HCT116 (cell line): ENCODE data around the gene ACOX3. TPM values are rescaled to one million over a fixed set of nuclear protein-coding genes. Genes with fewer than 3 reads are reported as not detected.

Experiments
- ATAC-seq: fragments of 200-7000 bp; cut with Tn5 transposase; 2 replicates; pipeline ENCODE4 v1.9.1; 2020; ENCODE audit warnings: mild to moderate bottlenecking, moderate library complexity
- BruUV-seq: library from RNA; stranded (reverse); fragments of 400-500 nt; replicated peaks from 2 replicates; lab custom pipeline; 2021; lab: Mats Ljungman, UMichigan
- CTCF ChIA-PET: fragments of 300-600 bp; sonication (Branson Sonifier 250); formaldehyde crosslinking; loops from one replicate; lab custom pipeline; 2021; ENCODE audit warnings: antibody characterized with exemption; lab: Charles Lee
- POLR2A ChIA-PET: fragments of 300-600, 350-600 bp; sonication (Branson Sonifier 250); formaldehyde crosslinking; loops from one replicate; lab custom pipeline; 2021; ENCODE audit warnings: antibody characterized with exemption; lab: Charles Lee
- RAD21 ChIA-PET, 2 experiments: fragments of 300-600 bp; sonication (Branson Sonifier 250); formaldehyde crosslinking; loops; one replicate each; lab custom pipeline; 2023; ENCODE audit warnings: low total read pairs in 2 of 2; ENCODE audit not compliant: uncharacterized antibody in 2 of 2, unreplicated experiment in 2 of 2, low non-redundant PET in 1 of 2; lab: Charles Lee
- DNase-seq: peaks from one replicate; pipeline ENCODE4 v3.0.0-alpha.2; 2010; ENCODE audit warnings: low read depth, low spot score
- H2AFZ ChIP-seq: fragments of 200-600 bp; shearing (Covaris generic), sonication (generic); 2 replicates; pipeline ENCODE4 v1.6.1; 2017; ENCODE audit warnings: low read depth, mixed run types, mixed read lengths, antibody characterized with exemption, low read length; ENCODE audit not compliant: poor library complexity, severe bottlenecking
- H3K27ac ChIP-seq: 2 replicates; pipeline ENCODE4 v1.5.1; 2012; ENCODE audit warnings: low read depth, low read length
- H3K27me3 ChIP-seq: fragments of 200-600 bp; sonication (generic); 2 replicates; pipeline ENCODE4 v1.6.1; 2016; ENCODE audit warnings: mixed run types, low read length, mixed read lengths; ENCODE audit not compliant: insufficient read depth
- H3K36me3 ChIP-seq, 2 experiments: fragments of 200-500 bp in 1 of 2; fragments of 200-600 bp in 1 of 2; sonication (Bioruptor generic) in 1 of 2; sonication (generic) in 1 of 2; 2 replicates each; pipeline versions ENCODE4 v1.5.1 to v1.6.1; 2014 to 2016; ENCODE audit warnings: low read length in 2 of 2, inconsistent platforms in 1 of 2, mixed read lengths in 1 of 2, mixed run types in 1 of 2; ENCODE audit not compliant: insufficient read depth in 2 of 2, control insufficient read depth in 1 of 2
- H3K4me1 ChIP-seq, 2 experiments: fragments of 200-600 bp in 1 of 2; sonication (generic) in 1 of 2; 2 replicates each; pipeline versions ENCODE4 v1.5.1 to v1.6.1; 2012 to 2017; ENCODE audit warnings: low read length in 2 of 2, inconsistent platforms in 1 of 2, mild to moderate bottlenecking in 1 of 2, mixed read lengths in 1 of 2, mixed run types in 1 of 2, moderate library complexity in 1 of 2; ENCODE audit not compliant: insufficient read depth in 2 of 2, control insufficient read depth in 1 of 2
- H3K4me2 ChIP-seq: fragments of 200-600 bp; sonication (generic); 2 replicates; pipeline ENCODE4 v1.6.1; 2017; ENCODE audit warnings: mixed run types, low read length, mixed read lengths
- H3K4me3 ChIP-seq, 2 experiments: fragments of 200-600 bp in 1 of 2; sonication (generic) in 1 of 2; replicated peaks in 1 of 2; 2 replicates each; pipeline ENCODE4 v1.5.1; 2011 to 2016; ENCODE audit warnings: low read length in 2 of 2, control low read depth in 1 of 2, low read depth in 1 of 2, mild to moderate bottlenecking in 1 of 2, mixed read lengths in 1 of 2, mixed run types in 1 of 2
- H3K79me2 ChIP-seq: fragments of 200-600 bp; sonication (generic); 2 replicates; pipeline ENCODE4 v1.6.1; 2017; ENCODE audit warnings: mild to moderate bottlenecking, mixed run types, low read length, moderate library complexity, mixed read lengths; ENCODE audit not compliant: insufficient read depth
- H3K9ac ChIP-seq: fragments of 200-600 bp; sonication (generic); 2 replicates; pipeline ENCODE4 v1.6.1; 2016; ENCODE audit warnings: low read length, mixed read lengths
- H3K9me2 ChIP-seq: fragments of 200-600 bp; sonication (generic), shearing (Covaris generic); 2 replicates; pipeline ENCODE4 v1.6.1; 2017; ENCODE audit warnings: mixed run types, mild to moderate bottlenecking, moderate library complexity; ENCODE audit not compliant: insufficient read depth
- H3K9me3 ChIP-seq, 2 experiments: fragments of 200-500 bp in 1 of 2; fragments of 200-600 bp in 1 of 2; sonication (Bioruptor generic) in 1 of 2; sonication (generic) in 1 of 2; 2 replicates each; pipeline ENCODE4 v1.6.1; 2014 to 2017; ENCODE audit warnings: low read length in 2 of 2, mixed read lengths in 2 of 2, inconsistent platforms in 1 of 2, low read depth in 1 of 2, mild to moderate bottlenecking in 1 of 2, mixed run types in 1 of 2, moderate library complexity in 1 of 2; ENCODE audit not compliant: control insufficient read depth in 1 of 2, insufficient read depth in 1 of 2
- H4K20me1 ChIP-seq: fragments of 200-600 bp; sonication (generic), shearing (Covaris generic); 2 replicates; pipeline ENCODE4 v1.6.1; 2017; ENCODE audit warnings: mixed run types, mild to moderate bottlenecking, moderate library complexity; ENCODE audit not compliant: insufficient read depth
- CBX3 ChIP-seq: IDR thresholded peaks from 2 replicates; pipeline ENCODE4 v1.6.1; 2012; ENCODE audit warnings: low read depth
- ELF1 ChIP-seq: IDR thresholded peaks from 2 replicates; pipeline ENCODE4 v1.6.1; 2012; ENCODE audit warnings: low read depth, borderline replicate concordance
- EZH2 ChIP-seq: fragments of 200-600 bp; sonication (generic); IDR thresholded peaks from 2 replicates; pipeline ENCODE4 v1.6.1; 2017; ENCODE audit warnings: antibody characterized with exemption, mixed run types
- EZH2phosphoT487 ChIP-seq: fragments of 200-600 bp; IDR thresholded peaks from 2 replicates; pipeline ENCODE4 v1.6.1; 2018; ENCODE audit warnings: antibody characterized with exemption, borderline replicate concordance
- FOSL1 ChIP-seq: IDR thresholded peaks from 2 replicates; pipeline ENCODE4 v1.6.1; 2012; ENCODE audit warnings: low read depth
- JUND ChIP-seq: IDR thresholded peaks from 2 replicates; pipeline ENCODE4 v1.6.1; 2012
- POLR2AphosphoS5 ChIP-seq: IDR thresholded peaks from 2 replicates; pipeline ENCODE4 v1.6.1; 2011; ENCODE audit warnings: mild to moderate bottlenecking, low read depth, low read length, moderate library complexity
- SP1 ChIP-seq: IDR thresholded peaks from 2 replicates; pipeline ENCODE4 v1.6.1; 2012; ENCODE audit warnings: low read depth
- SRF ChIP-seq: IDR thresholded peaks from 2 replicates; pipeline ENCODE4 v1.6.1; 2012; ENCODE audit warnings: low read depth
- TCF7L2 ChIP-seq: IDR thresholded peaks from 2 replicates; pipeline ENCODE4 v1.7.0; 2011; ENCODE audit warnings: borderline replicate concordance, inconsistent platforms; ENCODE audit not compliant: insufficient read depth, insufficient read length; ENCODE audit errors: extremely low read depth
- YY1 ChIP-seq: IDR thresholded peaks from 2 replicates; pipeline ENCODE4 v1.6.1; 2011; ENCODE audit warnings: low read length, low read depth, moderate library complexity, mild to moderate bottlenecking; ENCODE audit not compliant: insufficient replicate concordance; ENCODE audit errors: extremely low read depth
- ZNF274 ChIP-seq: fragments of 200-500 bp; sonication (Bioruptor generic); IDR thresholded peaks from 2 replicates; pipeline ENCODE4 v1.6.1; 2014; ENCODE audit warnings: mild to moderate bottlenecking, low read depth, low read length, inconsistent platforms
- intact Hi-C: fragments of 100-400 bp; cut with micrococcal nuclease; formaldehyde crosslinking; loops from 2 replicates; pipeline ENCODE4 v1.10.0; 2022
- total RNA-seq: library from RNA; stranded (reverse); gene quantifications from one replicate; pipeline ENCODE4 v1.2.1, GENCODE V29; 2021; ENCODE audit not compliant: unreplicated experiment
- TF ChIP-seq, protein P1 (sequence below): IDR thresholded peaks from 2 replicates; pipeline ENCODE4 v1.6.1; 2012
- TF ChIP-seq, protein P2 (sequence below), 3 experiments: fragments of 200-600 bp in 1 of 3; sonication (generic) in 1 of 3; IDR thresholded peaks in 2 of 3; conservative IDR thresholded peaks in 1 of 3; 2 replicates each; pipeline ENCODE4 v1.5.1; 2012 to 2017; ENCODE audit warnings: low read depth in 2 of 3, low read length in 2 of 3, antibody characterized with exemption in 1 of 3, borderline replicate concordance in 1 of 3, control low read depth in 1 of 3, mild to moderate bottlenecking in 1 of 3, mixed read lengths in 1 of 3, mixed run types in 1 of 3, moderate library complexity in 1 of 3; ENCODE audit not compliant: insufficient read depth in 1 of 3
- TF ChIP-seq, protein P3 (sequence below): IDR thresholded peaks from 2 replicates; pipeline ENCODE4 v1.6.1; 2012
- TF ChIP-seq, protein P4 (sequence below): IDR thresholded peaks from 2 replicates; pipeline ENCODE4 v1.6.1; 2012; ENCODE audit warnings: low read depth
- TF ChIP-seq, protein P5 (sequence below): IDR thresholded peaks from 2 replicates; pipeline ENCODE4 v1.6.1; 2011; ENCODE audit warnings: mild to moderate bottlenecking, low read length, moderate library complexity; ENCODE audit not compliant: insufficient replicate concordance; ENCODE audit errors: extremely low read depth

ACOX3 gene
- total RNA-seq, 1 experiment from 2014 or later = 16.9 TPM

DNA sequence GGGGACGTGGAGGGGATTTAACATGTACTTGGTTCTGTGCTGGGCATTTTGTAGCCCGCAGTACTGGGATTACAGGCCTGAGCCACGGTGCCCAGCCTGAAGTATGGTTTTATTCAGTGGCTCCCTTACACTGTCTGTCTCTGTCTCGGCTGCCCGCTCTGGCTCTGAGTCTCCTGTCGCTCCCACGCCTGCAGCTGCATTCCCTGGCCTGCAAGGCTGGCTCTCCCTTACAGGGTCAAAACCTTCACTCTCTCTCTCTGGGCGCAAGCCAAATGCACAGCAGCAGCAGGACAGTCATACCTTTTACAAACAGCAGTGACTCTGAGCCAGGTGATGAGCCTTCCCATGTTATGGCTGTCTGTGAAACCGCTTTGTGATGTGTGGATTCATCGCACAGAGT, 98.8 kb downstream of the ACOX3 start:
- no peak overlapping the region for H3K27ac ChIP-seq
- H3K4me1 ChIP-seq = no peaks in the 10 kb centered on the region
- no peak overlapping the region for H3K9ac ChIP-seq
- BruUV-seq = no TSS peak
- no peak overlapping the region for H3K4me2 ChIP-seq
- TF ChIP-seq ZNF274 (no peak), ELF1 (no peak), EZH2 (no peak), POLR2AphosphoS5 (no peak), EZH2phosphoT487 (no peak), JUND (no peak), CBX3 (no peak), SP1 (no peak), FOSL1 (no peak), TCF7L2 (no peak), SRF (no peak), YY1 (no peak)
- TF ChIP-seq, protein P1, sequence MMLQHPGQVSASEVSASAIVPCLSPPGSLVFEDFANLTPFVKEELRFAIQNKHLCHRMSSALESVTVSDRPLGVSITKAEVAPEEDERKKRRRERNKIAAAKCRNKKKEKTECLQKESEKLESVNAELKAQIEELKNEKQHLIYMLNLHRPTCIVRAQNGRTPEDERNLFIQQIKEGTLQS = no peak
- TF ChIP-seq, protein P2, sequence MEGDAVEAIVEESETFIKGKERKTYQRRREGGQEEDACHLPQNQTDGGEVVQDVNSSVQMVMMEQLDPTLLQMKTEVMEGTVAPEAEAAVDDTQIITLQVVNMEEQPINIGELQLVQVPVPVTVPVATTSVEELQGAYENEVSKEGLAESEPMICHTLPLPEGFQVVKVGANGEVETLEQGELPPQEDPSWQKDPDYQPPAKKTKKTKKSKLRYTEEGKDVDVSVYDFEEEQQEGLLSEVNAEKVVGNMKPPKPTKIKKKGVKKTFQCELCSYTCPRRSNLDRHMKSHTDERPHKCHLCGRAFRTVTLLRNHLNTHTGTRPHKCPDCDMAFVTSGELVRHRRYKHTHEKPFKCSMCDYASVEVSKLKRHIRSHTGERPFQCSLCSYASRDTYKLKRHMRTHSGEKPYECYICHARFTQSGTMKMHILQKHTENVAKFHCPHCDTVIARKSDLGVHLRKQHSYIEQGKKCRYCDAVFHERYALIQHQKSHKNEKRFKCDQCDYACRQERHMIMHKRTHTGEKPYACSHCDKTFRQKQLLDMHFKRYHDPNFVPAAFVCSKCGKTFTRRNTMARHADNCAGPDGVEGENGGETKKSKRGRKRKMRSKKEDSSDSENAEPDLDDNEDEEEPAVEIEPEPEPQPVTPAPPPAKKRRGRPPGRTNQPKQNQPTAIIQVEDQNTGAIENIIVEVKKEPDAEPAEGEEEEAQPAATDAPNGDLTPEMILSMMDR (IDR thresholded peaks at IDR 0.05 in 2 of 3, conservative IDR thresholded peaks at IDR 0.05 in 1 of 3; ENCODE audit: borderline replicate concordance in 1 of 3, insufficient read depth in 1 of 3, low read depth in 2 of 3, low read length in 2 of 3) = no peak
- TF ChIP-seq, protein P3, sequence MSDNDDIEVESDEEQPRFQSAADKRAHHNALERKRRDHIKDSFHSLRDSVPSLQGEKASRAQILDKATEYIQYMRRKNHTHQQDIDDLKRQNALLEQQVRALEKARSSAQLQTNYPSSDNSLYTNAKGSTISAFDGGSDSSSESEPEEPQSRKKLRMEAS = no peak
- TF ChIP-seq, protein P4, sequence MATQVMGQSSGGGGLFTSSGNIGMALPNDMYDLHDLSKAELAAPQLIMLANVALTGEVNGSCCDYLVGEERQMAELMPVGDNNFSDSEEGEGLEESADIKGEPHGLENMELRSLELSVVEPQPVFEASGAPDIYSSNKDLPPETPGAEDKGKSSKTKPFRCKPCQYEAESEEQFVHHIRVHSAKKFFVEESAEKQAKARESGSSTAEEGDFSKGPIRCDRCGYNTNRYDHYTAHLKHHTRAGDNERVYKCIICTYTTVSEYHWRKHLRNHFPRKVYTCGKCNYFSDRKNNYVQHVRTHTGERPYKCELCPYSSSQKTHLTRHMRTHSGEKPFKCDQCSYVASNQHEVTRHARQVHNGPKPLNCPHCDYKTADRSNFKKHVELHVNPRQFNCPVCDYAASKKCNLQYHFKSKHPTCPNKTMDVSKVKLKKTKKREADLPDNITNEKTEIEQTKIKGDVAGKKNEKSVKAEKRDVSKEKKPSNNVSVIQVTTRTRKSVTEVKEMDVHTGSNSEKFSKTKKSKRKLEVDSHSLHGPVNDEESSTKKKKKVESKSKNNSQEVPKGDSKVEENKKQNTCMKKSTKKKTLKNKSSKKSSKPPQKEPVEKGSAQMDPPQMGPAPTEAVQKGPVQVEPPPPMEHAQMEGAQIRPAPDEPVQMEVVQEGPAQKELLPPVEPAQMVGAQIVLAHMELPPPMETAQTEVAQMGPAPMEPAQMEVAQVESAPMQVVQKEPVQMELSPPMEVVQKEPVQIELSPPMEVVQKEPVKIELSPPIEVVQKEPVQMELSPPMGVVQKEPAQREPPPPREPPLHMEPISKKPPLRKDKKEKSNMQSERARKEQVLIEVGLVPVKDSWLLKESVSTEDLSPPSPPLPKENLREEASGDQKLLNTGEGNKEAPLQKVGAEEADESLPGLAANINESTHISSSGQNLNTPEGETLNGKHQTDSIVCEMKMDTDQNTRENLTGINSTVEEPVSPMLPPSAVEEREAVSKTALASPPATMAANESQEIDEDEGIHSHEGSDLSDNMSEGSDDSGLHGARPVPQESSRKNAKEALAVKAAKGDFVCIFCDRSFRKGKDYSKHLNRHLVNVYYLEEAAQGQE = no peak
- TF ChIP-seq, protein P5, sequence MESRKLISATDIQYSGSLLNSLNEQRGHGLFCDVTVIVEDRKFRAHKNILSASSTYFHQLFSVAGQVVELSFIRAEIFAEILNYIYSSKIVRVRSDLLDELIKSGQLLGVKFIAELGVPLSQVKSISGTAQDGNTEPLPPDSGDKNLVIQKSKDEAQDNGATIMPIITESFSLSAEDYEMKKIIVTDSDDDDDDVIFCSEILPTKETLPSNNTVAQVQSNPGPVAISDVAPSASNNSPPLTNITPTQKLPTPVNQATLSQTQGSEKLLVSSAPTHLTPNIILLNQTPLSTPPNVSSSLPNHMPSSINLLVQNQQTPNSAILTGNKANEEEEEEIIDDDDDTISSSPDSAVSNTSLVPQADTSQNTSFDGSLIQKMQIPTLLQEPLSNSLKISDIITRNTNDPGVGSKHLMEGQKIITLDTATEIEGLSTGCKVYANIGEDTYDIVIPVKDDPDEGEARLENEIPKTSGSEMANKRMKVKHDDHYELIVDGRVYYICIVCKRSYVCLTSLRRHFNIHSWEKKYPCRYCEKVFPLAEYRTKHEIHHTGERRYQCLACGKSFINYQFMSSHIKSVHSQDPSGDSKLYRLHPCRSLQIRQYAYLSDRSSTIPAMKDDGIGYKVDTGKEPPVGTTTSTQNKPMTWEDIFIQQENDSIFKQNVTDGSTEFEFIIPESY = no peak
- TF ChIP-seq, all 23 proteins: peak for 0
- no peak for ATAC-seq
- no peaks in the 10 kb centered on the region for H3K36me3 ChIP-seq
- H3K9me2 ChIP-seq = no peaks in the 10 kb centered on the region
- ChIA-PET RAD21 (no interaction called here), CTCF (no interaction called here), POLR2A (no interaction called here)
- DNase-seq = no peak
- intact Hi-C loops = no loop called here
- H3K4me3 ChIP-seq = no peak overlapping the region
- no peak overlapping the region for H2AFZ ChIP-seq
- no peaks in the 10 kb centered on the region for H3K9me3 ChIP-seq
- no peaks in the 10 kb centered on the region for H3K27me3 ChIP-seq
- no peaks in the 10 kb centered on the region for H3K79me2 ChIP-seq
- no peaks in the 10 kb centered on the region for H4K20me1 ChIP-seq
